ENCODE measurements around the gene CNDP1.
"Not testable (repeated sequence)": the region's sequence is repeated elsewhere in the genome, so short reads cannot be mapped to it uniquely, and the experiment has no call there.

The CNDP1 gene

DNA sequence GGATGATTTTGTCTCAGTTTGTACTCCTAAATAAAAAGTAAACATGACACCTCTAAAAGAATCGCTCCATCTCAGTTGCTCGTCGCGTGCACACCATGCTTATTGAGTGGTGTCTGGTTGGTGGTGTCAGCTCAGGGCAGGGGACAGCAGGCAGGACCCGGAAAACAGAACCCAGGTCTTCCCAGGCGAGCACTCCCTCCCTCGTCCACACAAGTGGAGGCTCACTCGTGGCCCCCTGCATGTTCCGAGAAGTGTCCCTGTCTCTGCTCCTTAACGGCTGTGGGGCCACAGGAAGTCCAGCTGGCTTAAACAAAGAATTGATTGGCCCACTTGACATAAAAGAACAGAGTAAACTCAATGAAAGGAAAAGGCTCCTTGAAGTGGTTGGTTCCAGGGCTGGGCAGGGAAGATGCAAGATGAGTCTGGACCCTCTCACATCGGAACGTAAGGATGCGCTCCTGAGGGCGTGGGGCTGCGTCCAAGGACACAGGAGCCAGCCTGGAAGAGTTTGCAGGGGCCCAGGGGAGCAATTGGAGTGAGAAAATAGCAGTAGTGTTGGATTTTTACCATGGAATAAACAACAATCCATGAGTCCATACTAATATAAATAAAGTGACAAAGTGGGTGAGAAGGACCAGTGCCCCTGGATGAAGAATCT, 13.1 kb upstream of the CNDP1 start:
- Histone ChIP-seq H3K27ac (no peak overlapping the region), H3K36me3 (ENCODE audit: insufficient read depth, low read length) (peaks cover 6% of the 10 kb centered on the region; the same call in 1 of the 2 replicates), H3K9me3 (ENCODE audit: low read depth, low read length) (no peaks in the 10 kb centered on the region), H3K4me3 (no peak overlapping the region), H3K9ac (ENCODE audit: insufficient read length) (no peak overlapping the region)
- no peak for DNase-seq (ENCODE audit: low read depth, low spot score)
- no peak for TF ChIP-seq FOXP2 (optimal IDR thresholded peaks at IDR 0.05; ENCODE audit: control extremely low read depth, extremely low read length, insufficient read depth)

DNA sequence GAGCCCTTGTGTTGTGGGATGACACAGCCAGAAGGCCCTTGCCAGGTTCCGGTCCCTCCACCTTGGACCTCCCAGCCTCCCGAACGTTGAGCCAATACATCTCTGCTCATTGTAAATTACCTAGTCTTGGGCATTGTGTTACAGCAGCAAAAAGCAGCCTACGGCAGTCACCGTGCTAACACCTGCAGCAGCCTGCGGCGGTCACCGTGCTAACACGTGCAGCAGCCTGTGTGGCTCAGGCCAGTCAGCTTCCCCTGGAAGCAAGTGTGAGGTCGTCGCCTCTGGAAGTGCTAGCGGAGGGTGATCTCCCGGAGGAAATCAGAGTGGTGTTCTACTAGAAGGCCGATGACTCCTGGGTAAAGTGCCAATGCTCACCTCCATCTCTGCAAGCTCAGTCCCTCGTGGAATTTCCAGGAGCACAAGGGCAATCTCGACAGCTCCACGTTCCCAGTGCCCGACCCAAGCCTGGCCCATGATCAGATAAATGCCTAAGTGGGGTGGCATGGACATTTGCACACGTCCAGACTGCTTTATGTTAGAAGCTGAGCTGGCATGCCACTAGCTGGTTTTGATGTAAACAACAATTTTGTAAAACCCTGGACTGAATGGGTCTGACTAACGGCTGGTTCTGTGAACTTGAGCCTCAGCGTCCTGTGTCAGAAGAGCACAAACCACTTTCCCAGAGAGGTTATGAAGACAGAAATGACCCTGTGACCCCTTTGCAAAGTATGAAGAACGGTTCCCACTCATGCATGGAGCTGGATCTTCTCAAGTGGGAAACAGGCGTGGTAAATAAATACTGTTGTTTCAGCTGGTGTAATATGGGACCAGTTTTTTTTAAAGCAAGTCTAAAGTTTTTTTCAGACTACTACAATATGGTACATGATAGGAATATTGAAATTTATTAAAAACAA, 11.4 kb upstream of the CNDP1 start:
- no peak for DNase-seq (ENCODE audit: low read depth, low spot score)
- H3K9me3 ChIP-seq (ENCODE audit: low read depth, low read length) = no peaks in the 10 kb centered on the region
- H3K36me3 ChIP-seq (ENCODE audit: insufficient read depth, low read length) = peaks cover 6% of the 10 kb centered on the region; the same call in 1 of the 2 replicates
- no peak overlapping the region for H3K9ac ChIP-seq (ENCODE audit: insufficient read length)
- no peak overlapping the region for H3K27ac ChIP-seq
- H3K4me3 ChIP-seq = no peak overlapping the region
- no peak for TF ChIP-seq FOXP2 (optimal IDR thresholded peaks at IDR 0.05; ENCODE audit: control extremely low read depth, extremely low read length, insufficient read depth)

DNA sequence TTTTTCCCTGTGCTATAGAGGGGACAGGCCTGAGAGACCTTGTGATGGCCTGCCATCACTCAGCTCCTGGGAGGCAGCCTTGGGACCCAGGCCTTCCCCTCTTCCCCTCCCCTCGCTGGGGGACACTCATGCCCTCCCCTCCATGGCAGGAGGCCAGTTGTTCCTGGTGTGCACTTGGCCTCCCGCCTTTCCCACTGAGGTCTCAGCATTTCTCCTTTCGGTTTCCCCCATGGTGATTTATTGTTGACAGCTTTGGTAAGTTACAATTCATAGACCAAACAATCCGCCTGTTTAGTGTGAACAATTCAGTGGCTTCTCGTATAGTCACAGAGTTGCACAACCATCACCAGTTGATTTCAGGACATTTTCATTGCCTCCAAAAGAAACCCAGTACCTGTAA, 10.2 kb upstream of the CNDP1 start:
- no peak overlapping the region for H3K9ac ChIP-seq (ENCODE audit: insufficient read length)
- TF ChIP-seq FOXP2 (optimal IDR thresholded peaks at IDR 0.05; ENCODE audit: control extremely low read depth, extremely low read length, insufficient read depth) = no peak
- TF ChIP-seq POLR2AphosphoS5 (IDR thresholded peaks at IDR 0.05; ENCODE audit: borderline replicate concordance, low read depth, low read length) = no peak
- TF ChIP-seq EZH2 (IDR thresholded peaks at IDR 0.05) = no peak
- no peak overlapping the region for H3K27ac ChIP-seq
- no peak for DNase-seq (ENCODE audit: low read depth, low spot score)
- H3K36me3 ChIP-seq (ENCODE audit: insufficient read depth, low read length) = no peaks in the 10 kb centered on the region; the same call in 1 of the 2 replicates
- no peak overlapping the region for H3K4me3 ChIP-seq
- H3K9me3 ChIP-seq (ENCODE audit: low read depth, low read length) = no peaks in the 10 kb centered on the region

DNA sequence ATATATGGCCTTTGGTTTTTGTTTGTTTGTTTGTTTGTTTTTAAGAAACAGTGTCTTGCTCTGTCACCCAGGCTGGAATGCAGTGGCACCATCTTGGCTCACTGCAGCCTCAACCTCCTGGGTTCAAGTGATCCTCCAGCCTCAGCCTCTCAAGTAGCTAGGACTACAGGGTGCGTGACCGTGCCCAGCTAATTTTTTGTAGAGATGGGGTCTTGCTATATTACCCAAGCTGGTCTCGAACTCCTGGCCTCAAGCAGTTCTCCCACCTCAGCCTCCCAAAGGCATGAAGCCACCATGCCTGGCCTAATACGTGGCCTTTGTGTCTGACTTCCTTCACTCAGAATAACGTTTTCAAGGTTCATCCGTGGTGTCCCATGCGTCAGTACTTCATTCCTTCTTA, 9.4 kb upstream of the CNDP1 start:
- not testable (repeated sequence) for H3K27ac ChIP-seq; H3K36me3 ChIP-seq (ENCODE audit: insufficient read depth, low read length); H3K4me3 ChIP-seq; DNase-seq (ENCODE audit: low read depth, low spot score); H3K9ac ChIP-seq (ENCODE audit: insufficient read length); H3K9me3 ChIP-seq (ENCODE audit: low read depth, low read length)

DNA sequence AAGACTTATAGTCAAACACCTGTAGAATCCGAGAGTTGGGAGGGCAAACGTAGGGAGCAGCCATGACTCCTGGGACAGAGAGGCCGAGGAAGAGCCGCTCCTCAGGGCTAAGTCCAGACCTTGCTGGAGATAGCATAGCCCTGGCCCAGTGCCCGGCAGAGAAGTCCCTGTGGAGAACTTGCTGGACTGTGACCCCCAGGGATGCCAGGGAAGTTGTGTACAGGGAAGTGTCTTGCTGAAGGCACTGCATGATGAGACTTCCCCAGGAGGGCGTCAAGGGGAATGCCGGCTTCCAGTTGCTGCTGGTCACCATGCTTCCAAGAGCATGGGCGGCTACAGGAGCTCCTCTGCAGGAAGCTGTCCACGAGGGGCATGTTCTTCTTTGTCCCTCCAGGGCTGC, 8.6 kb upstream of the CNDP1 start:
- DNase-seq (ENCODE audit: low read depth, low spot score) = no peak
- no peaks in the 10 kb centered on the region for H3K9me3 ChIP-seq (ENCODE audit: low read depth, low read length)
- H3K4me3 ChIP-seq = no peak overlapping the region
- H3K36me3 ChIP-seq (ENCODE audit: insufficient read depth, low read length) = no peaks in the 10 kb centered on the region
- no peak for TF ChIP-seq POLR2AphosphoS5 (IDR thresholded peaks at IDR 0.05; ENCODE audit: borderline replicate concordance, low read depth, low read length)
- TF ChIP-seq EZH2 (IDR thresholded peaks at IDR 0.05) = no peak
- no peak for TF ChIP-seq FOXP2 (optimal IDR thresholded peaks at IDR 0.05; ENCODE audit: control extremely low read depth, extremely low read length, insufficient read depth)
- H3K9ac ChIP-seq (ENCODE audit: insufficient read length) = no peak overlapping the region
- no peak overlapping the region for H3K27ac ChIP-seq

DNA sequence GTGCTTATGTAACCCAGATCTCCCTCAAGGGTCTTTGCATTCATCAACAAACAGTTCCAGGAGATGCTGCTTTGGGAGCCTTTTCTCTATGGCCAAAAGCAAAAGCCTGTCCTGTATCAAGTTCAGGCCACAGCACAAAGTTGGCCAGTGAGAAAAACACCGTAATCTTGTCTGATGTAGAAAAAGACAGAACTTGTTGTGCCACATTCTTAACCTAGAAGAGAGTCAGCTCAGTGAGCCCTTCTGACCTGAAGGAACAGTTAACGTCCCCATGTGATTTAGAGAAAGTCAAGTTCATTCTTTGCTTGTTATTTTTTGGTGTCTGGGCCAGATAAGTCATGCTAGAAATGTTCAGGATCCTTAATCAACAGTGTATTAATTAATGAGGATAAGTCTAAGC, 7.8 kb upstream of the CNDP1 start:
- TF ChIP-seq EZH2 (IDR thresholded peaks at IDR 0.05) (no peak), POLR2AphosphoS5 (IDR thresholded peaks at IDR 0.05; ENCODE audit: borderline replicate concordance, low read depth, low read length) (no peak), FOXP2 (optimal IDR thresholded peaks at IDR 0.05; ENCODE audit: control extremely low read depth, extremely low read length, insufficient read depth) (no peak)
- no peaks in the 10 kb centered on the region for H3K9me3 ChIP-seq (ENCODE audit: low read depth, low read length)
- no peaks in the 10 kb centered on the region for H3K36me3 ChIP-seq (ENCODE audit: insufficient read depth, low read length)
- no peak overlapping the region for H3K9ac ChIP-seq (ENCODE audit: insufficient read length)
- H3K27ac ChIP-seq = no peak overlapping the region
- no peak overlapping the region for H3K4me3 ChIP-seq
- no peak for DNase-seq (ENCODE audit: low read depth, low spot score)

DNA sequence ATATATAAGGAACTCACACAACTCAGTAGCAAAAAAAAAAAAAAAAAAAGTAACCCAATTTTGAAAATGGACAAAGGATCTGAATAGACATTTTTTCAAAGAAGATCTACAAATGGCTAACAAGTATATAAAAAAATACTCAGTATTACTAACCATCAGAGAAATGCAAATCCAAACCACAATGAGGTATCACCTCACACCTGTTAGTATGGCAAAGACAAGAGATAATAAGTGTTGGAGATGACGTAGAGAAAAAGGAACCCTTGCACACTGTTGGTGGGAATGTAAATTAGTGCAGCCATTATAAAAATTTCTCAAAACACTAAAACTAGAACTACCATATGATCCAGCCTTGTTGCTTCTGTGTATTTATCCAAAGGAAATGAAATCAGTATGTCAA, 5.8 kb upstream of the CNDP1 start:
- H3K4me3 ChIP-seq = no peak overlapping the region
- DNase-seq (ENCODE audit: low read depth, low spot score) = no peak
- TF ChIP-seq FOXP2 (optimal IDR thresholded peaks at IDR 0.05; ENCODE audit: control extremely low read depth, extremely low read length, insufficient read depth) = no peak
- no peak overlapping the region for H3K27ac ChIP-seq
- no peaks in the 10 kb centered on the region for H3K36me3 ChIP-seq (ENCODE audit: insufficient read depth, low read length)
- no peaks in the 10 kb centered on the region for H3K9me3 ChIP-seq (ENCODE audit: low read depth, low read length)
- no peak overlapping the region for H3K9ac ChIP-seq (ENCODE audit: insufficient read length)

DNA sequence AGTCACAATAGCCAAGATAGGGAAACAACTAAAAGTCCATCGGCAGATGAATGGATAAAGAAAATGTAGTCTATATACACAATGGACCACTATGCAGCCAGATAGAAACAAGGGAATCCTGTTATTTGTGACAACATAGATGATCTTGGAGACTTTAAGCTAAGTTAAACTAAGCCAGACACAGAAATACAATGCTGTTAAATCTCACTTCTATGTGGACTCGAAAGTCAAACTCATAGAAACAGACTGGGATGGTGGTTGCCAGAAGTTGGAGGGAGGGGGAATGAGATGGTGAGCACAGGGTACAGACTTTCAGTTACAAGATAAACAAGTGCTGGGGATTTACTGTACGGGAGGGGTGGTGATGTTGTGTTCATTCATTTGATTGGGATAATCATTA, 5.4 kb upstream of the CNDP1 start:
- H3K9me3 ChIP-seq (ENCODE audit: low read depth, low read length) = no peaks in the 10 kb centered on the region
- DNase-seq (ENCODE audit: low read depth, low spot score) = no peak
- H3K4me3 ChIP-seq = no peak overlapping the region
- no peak overlapping the region for H3K27ac ChIP-seq
- H3K9ac ChIP-seq (ENCODE audit: insufficient read length) = no peak overlapping the region
- TF ChIP-seq EZH2 (IDR thresholded peaks at IDR 0.05) (no peak), FOXP2 (optimal IDR thresholded peaks at IDR 0.05; ENCODE audit: control extremely low read depth, extremely low read length, insufficient read depth) (no peak), POLR2AphosphoS5 (IDR thresholded peaks at IDR 0.05; ENCODE audit: borderline replicate concordance, low read depth, low read length) (no peak)
- no peaks in the 10 kb centered on the region for H3K36me3 ChIP-seq (ENCODE audit: insufficient read depth, low read length)

DNA sequence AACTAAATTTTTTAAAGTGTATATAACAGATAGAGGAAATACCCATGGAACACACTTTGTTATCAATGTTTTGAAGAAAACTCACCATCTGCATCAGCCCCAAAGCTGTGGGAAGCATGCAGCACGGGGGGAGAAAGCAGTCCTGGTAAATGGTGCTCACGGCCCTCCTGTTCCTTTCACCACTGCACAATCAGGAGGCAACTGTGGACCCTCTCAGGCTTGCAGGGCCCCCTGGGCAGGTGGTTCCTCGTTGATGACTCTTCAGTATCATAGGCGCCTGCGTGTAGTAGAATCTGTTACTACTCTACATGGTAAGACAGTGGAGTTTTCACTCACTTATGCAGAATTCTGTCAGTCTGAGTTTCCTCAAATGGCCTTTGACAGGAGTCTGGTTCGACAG, 4.9 kb upstream of the CNDP1 start:
- no peak overlapping the region for H3K9ac ChIP-seq (ENCODE audit: insufficient read length)
- DNase-seq (ENCODE audit: low read depth, low spot score) = no peak
- no peaks in the 10 kb centered on the region for H3K9me3 ChIP-seq (ENCODE audit: low read depth, low read length)
- TF ChIP-seq POLR2AphosphoS5 (IDR thresholded peaks at IDR 0.05; ENCODE audit: borderline replicate concordance, low read depth, low read length) (no peak), FOXP2 (optimal IDR thresholded peaks at IDR 0.05; ENCODE audit: control extremely low read depth, extremely low read length, insufficient read depth) (no peak), EZH2 (IDR thresholded peaks at IDR 0.05) (no peak)
- no peaks in the 10 kb centered on the region for H3K36me3 ChIP-seq (ENCODE audit: insufficient read depth, low read length)
- no peak overlapping the region for H3K27ac ChIP-seq
- H3K4me3 ChIP-seq = no peak overlapping the region

All from SK-N-MC (cell line).